GM18951 (cell line): ENCODE results near the gene ADAMTS19.

Experiments
- POLR2A ChIP-seq: IDR thresholded peaks from 4 replicates; pipeline ENCODE4 v1.6.1; 2011; ENCODE audit warnings: mild to moderate bottlenecking; ENCODE audit not compliant: insufficient read length, insufficient read depth; ENCODE audit errors: extremely low read depth
- in situ Hi-C: fragments of 300-500 bp; cut with MboI; formaldehyde crosslinking; loops from one replicate; pipeline ENCODE4 v1.12.0; 2022; ENCODE audit warnings: low sequenced_read_pairs, mixed read lengths, inconsistent platforms; ENCODE audit not compliant: unreplicated experiment

ADAMTS19 gene

DNA sequence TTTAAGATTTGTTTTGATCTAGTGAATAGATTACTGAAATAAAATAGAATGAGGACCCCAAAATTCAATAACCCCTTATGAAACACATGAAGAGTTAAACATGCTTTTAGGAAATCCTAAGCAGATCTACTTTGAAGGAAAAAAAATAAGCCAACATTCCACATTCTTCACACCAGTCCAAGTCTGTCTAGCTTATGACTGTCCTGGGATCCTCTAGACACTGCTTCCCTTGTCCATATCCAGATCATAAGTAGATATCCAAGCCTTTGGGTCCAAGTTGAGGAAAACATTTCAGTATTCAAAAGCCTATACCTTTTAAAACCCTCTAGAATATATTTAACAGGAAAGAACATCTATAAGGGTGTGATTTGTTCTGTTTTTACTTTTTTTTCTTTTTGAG is 228.9 kb downstream of the ADAMTS19 start:
- in situ Hi-C loops = no loop called here
- no peak for TF ChIP-seq POLR2A

DNA sequence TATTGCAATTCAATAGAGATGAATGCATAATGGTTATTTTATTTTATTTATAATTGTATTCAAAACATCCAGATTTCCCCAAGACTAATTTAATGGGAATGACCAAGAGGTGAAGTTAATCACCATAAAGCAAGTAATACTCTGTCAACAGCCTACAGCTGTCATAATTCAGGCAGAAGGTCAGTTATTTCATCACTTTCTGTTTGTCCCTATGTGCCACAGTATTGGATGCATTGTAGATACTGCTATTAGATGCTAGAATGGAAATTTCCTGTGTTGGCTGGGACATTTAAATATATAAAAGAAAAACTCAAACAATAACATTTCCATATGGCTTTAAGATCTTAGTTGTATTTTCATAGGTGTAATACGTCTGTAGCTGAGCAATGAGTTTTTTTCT is 231.1 kb downstream of the ADAMTS19 start:
- in situ Hi-C loops = no loop called here
- no peak for TF ChIP-seq POLR2A

DNA sequence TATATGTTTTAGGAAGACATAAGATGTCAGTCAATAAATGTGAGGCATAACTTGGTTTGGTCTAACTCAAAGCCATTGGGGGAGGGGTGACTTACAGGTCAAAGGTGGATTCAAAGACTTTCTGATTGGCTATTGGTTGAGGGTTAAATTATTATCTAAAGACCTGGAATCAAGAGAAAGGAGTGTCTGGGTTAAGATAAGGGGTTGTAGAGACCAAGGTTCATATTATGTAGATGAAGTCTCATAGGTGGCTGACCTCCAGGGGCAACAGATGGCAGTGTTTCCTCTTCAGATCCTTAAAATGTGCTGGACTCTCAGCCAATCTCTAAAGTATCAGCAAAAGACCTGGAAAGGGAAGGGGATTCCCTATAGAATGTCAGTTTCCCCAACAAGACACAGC is 236.5 kb downstream of the ADAMTS19 start:
- in situ Hi-C loops = no loop called here
- TF ChIP-seq POLR2A = no peak

DNA sequence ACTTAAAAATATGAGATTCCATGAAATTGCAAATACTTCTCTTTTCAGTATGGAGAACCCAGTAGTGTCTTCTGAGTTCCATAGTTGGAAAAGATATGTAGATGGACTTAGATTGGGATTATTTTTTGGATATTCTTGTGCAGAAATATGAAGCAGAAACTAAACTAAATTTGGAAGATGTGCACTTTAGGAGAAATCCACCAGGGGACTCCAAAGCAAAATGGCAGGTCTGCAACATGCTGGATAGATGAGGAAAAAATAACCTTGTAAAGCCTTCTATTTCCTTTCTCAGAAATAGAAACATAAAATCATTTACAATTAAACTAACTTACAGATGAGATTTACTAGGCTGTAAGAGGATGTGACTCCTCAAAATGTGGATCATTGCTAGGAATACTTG is 238.6 kb downstream of the ADAMTS19 start:
- TF ChIP-seq POLR2A = no peak
- in situ Hi-C loops = no loop called here

DNA sequence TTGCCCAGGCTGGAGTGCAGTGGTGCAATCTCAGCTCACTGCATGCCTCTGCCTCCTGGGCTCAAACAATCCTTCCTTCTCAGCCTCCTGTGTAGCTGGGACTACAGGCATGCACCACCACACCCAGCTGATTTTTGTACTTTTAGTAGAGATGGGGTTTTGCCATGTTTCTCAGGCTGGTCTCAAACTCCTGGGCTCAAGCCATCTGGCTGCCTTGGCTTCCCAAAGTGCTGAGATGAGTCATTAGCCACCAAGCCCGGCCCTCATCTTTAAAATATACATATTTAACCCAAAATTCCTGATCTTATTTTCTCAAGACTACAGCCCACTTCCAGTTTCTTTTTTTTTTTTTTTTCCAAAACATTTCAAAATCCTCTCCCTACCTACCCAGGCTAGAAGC is 256.1 kb downstream of the ADAMTS19 start:
- TF ChIP-seq POLR2A = no peak
- in situ Hi-C loops = no loop called here

DNA sequence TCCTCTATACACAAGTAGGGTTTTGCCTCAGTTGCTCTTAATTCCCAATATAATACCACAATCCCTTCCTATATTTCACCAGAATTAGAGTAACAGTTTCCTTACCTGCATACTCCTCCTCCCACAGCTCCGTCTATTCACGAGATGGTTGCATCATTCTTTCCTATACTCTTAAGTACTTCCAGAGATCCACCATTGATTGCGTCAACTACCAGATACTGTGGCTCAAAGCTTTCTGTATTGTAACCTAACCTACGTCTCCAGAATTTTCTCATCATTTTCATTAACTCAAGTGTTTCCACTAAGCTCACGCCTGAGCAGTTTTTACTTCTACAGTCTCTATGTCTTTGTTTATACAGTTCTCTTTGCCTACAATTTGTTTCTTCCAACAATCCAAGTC is 256.6 kb downstream of the ADAMTS19 start:
- TF ChIP-seq POLR2A = no peak
- in situ Hi-C loops = no loop called here

DNA sequence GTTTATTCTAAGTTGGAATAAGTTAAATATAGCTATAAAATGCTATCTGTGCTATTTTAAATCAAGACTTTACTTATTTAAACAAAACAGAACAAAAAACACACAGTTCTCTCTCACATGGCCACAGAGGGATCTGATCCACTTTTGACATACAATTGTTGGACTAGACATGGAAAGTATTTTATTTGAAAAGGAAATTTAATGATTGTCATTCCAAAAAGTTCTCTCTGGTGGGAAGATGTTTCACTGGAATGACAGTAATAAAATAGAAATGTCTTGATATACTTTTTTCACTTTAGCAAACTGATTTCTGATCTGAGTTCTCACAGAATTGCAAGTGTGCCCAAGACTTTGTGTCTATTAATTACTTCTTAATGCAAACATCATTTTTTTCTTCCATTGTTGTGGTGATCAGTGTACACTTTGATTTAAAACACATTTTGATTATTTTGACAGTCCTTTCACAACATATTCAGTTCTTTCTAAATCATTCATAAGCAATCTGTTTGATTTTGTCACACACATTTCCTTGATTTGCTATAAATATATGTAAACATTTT is 257.7 kb downstream of the ADAMTS19 start:
- no peak for TF ChIP-seq POLR2A
- in situ Hi-C loops = no loop called here

DNA sequence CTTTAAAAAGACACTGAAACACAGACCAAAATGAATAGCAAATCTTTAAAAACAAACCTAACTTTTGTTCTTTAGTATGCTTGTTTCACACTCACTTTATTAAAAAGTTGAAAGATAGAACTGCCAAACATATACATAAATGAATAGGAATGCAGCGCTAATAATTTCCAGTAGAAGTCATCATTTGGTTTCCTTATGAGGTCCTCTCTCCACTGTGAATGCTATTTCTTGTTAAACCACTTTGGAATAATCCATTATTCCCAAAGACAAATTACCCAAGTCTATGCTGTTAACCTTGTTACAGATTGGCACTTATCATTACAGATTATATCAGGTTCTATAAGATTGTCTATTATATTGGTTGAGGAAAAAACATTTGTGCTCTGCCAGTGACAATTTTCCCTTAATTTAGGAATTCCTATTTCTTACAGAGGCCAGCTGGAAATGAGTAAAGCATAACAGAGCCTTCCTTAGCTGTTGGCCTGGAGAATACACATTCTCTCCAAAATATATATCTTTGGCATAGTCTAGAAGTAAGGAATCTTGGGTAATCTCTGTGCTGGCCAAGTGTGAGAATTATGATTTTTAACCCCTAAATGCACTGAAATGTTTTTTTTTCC is 258.5 kb downstream of the ADAMTS19 start:
- in situ Hi-C loops = no loop called here
- TF ChIP-seq POLR2A = no peak

DNA sequence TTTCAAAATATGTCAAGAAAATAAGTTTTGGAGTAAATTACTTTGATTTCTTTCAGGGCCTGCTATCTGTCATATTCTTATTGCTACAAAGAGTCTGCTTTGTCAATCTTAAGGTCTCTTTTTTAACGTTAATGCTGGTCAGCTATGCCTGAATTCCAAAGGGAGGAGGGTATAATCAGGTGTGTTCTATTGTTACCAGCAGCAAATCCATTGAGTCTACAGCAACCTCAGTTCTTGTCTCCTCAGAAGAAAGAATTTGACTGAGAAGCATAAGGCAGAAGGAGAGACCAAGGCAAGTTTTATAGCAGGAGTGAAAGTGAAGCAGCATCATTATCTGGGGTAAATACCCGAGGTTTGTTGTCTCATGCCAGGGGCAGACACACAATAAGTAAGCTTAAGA is 264.1 kb downstream of the ADAMTS19 start:
- in situ Hi-C loops = no loop called here
- TF ChIP-seq POLR2A = no peak

DNA sequence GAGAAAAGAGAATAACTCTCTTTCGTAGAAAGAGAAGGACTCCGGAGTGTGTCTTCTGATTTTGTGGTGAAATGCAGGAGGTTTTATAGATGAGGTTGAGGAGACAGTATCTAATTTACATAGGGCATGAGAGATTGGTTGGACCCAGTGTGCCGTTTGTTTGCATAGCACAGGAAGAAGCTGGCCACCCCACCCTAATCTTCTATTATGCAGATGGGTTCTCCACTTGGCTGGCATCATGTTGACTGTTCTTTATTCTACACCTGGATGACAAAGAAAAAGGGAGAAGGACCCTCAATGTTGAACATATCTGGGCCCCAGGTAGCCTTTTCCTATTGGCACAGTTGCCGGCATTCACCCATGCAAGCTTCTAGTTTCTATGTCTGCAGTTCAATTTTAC is 264.5 kb downstream of the ADAMTS19 start:
- no peak for TF ChIP-seq POLR2A
- in situ Hi-C loops = no loop called here

DNA sequence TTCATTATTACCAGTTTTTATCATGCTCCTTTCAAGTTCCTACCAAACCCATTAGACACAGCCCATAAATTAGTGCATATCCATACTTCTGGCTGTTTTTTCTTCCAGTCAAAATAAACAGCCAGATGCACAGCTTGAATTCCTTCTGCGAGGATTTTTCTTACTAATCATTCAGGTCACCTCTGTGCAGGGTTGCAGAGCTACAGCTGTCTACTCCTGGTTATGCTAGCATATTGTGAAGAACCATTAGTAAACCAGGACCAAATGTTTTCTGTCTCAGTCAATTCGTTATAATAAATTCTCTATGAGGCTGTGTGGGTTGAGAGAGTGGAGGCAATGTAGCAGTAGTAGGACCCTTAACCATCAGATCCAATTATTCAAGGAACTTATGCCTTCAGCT is 279.7 kb downstream of the ADAMTS19 start:
- in situ Hi-C loops = no loop called here
- TF ChIP-seq POLR2A = no peak

DNA sequence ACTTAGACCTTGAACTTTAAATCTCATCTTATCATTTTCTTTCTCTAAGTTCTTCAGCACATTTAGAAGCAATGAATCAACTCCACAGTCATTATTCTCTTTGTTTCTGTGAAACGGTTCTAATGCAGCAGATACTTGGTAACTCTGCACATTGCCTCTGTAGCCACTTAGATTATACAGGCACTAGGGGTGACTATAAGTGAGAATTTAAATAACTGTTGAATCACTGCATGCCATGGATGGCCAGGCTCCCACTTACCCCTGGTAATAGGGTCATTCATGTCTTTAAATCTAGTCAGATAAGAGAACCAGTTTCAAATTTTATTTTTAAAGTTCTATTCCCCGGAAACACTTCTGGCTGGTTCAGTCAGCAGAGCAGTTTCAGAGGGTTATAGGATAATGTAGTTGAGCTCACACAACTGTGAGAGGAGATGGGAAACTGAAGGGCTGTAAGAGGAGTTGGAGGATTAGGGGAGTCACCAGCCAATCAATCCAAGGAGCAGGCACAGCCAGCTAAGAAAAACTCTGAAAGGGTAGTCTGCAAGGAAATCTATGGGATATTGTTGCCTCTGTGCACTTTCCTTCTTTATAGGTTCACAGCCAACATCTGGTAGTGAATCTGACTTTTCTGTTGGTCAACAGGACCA is 283.6 kb downstream of the ADAMTS19 start:
- no peak for TF ChIP-seq POLR2A
- in situ Hi-C loops = no loop called here

DNA sequence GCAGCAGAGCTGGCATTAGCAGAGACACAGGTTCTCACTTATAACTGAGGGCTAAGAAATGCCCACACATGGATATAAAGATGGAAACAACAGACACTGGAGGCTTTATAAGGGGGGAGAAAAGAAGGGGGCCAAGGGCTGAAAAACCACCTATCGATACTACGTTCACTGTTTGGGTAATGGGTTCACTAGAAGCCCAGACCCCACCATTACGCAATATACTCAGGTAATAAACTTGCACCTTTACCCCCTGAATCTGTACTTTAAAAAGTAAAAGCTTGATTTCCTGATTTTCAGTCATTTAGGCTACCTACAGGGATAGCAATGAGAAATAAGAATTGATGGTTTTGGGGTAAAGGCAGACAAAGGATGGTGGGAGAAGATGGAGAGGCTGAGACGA is 285.9 kb downstream of the ADAMTS19 start:
- no peak for TF ChIP-seq POLR2A
- in situ Hi-C loops = no loop called here

DNA sequence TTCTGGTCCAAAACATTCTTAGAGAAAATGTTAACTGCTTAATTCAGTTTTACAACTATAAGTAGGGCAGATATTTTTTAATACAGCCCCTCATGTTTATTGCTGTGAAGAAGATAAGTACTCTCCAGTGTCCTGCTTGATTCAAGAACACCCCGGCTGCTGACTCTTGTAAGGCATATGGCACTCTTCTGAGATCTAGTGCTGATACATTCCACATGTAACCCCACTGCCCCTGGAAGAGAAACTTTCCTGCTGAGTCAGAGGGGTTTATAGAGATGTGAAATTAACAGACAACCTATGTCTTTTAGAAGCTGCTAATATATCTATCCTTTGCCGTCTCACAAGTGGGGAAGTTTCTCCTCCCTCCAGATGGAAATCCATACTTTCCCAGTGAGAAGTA is 286.8 kb downstream of the ADAMTS19 start:
- in situ Hi-C loops = no loop called here
- TF ChIP-seq POLR2A = no peak
